Measurements from ENCODE around the gene DTNBP1. TPM values are rescaled to one million over a fixed set of nuclear protein-coding genes. Genes with fewer than 3 reads are reported as not detected.

DTNBP1 gene
- total and polyA plus RNA-seq, 2 experiments from 2014 or later, result 0.32 to 15.8 TPM

- in situ Hi-C loops (cut with MboI), result no loop called here
- peaks cover 88% of the 10 kb centered on the region for H3K79me2 ChIP-seq (ENCODE audit: insufficient read depth)
- 96 to 99% methylated on average over 11 to 13 of the region's 13 CpGs for WGBS, 2 experiments (ENCODE audit: low coverage in 1 of 2, low lambda C conversion rate in 2 of 2, missing lambda C conversion rate in 2 of 2)
- no peak for TF ChIP-seq EZH2phosphoT487 (IDR thresholded peaks at IDR 0.05; ENCODE audit: insufficient read depth, low read depth)
- no peak for TF ChIP-seq EZH2 (IDR thresholded peaks at IDR 0.05; ENCODE audit: insufficient read depth, poor library complexity, severe bottlenecking)
- H2AFZ ChIP-seq, result no peak overlapping the region
- H4K20me1 ChIP-seq (ENCODE audit: insufficient read depth), result peaks cover 4% of the 10 kb centered on the region; the same call in 1 of the 2 replicates
- H3K4me3 ChIP-seq, result no peak overlapping the region
- no peak for DNase-seq
- H3K36me3 ChIP-seq (ENCODE audit: low read depth), result 0 out of 2 replicates have a peak, but pooled peaks cover 4% of the 10 kb centered on the region
- peaks cover 15% of the 10 kb centered on the region for H3F3A ChIP-seq (ENCODE audit: insufficient read depth)
- H3K9me3 ChIP-seq (ENCODE audit: low read depth), result no peaks in the 10 kb centered on the region
- no peak overlapping the region for H3K9ac ChIP-seq
- no peaks in the 10 kb centered on the region for H3K27me3 ChIP-seq (replicated peaks; ENCODE audit: insufficient read depth)
- H3K4me2 ChIP-seq (ENCODE audit: unreplicated experiment), result no peak overlapping the region
- peaks cover 13% of the 10 kb centered on the region for H3K4me1 ChIP-seq (ENCODE audit: insufficient read depth)
- H3K9me2 ChIP-seq (ENCODE audit: insufficient read depth), result no peaks in the 10 kb centered on the region
- no peak overlapping the region for H3K27ac ChIP-seq
These were observed 175.6 kb downstream of the DTNBP1 start for GRCh38 chr6:15487262-15487661.

GRCh38 chr6:15485936-15486335, 176.9 kb downstream of the DTNBP1 start:
- Histone ChIP-seq H3F3A (ENCODE audit: insufficient read depth) (peaks cover 17% of the 10 kb centered on the region), H3K4me2 (ENCODE audit: unreplicated experiment) (no peak overlapping the region), H3K4me1 (ENCODE audit: insufficient read depth) (peaks cover 9% of the 10 kb centered on the region), H4K20me1 (ENCODE audit: insufficient read depth) (peaks cover 4% of the 10 kb centered on the region; the same call in 1 of the 2 replicates), H3K79me2 (ENCODE audit: insufficient read depth) (peaks cover 94% of the 10 kb centered on the region), H3K9ac (no peak overlapping the region), H2AFZ (no peak overlapping the region), H3K9me3 (ENCODE audit: low read depth) (no peaks in the 10 kb centered on the region), H3K36me3 (ENCODE audit: low read depth) (0 out of 2 replicates have a peak, but pooled peaks cover 4% of the 10 kb centered on the region), H3K27me3 (replicated peaks; ENCODE audit: insufficient read depth) (no peaks in the 10 kb centered on the region), H3K4me3 (no peak overlapping the region), H3K9me2 (ENCODE audit: insufficient read depth) (no peaks in the 10 kb centered on the region), H3K27ac (no peak overlapping the region)
- 96 to 100% methylated on average over 2 of the region's 2 CpGs for WGBS, 2 experiments (ENCODE audit: low coverage in 1 of 2, low lambda C conversion rate in 2 of 2, missing lambda C conversion rate in 2 of 2)
- no peak for DNase-seq
- TF ChIP-seq EZH2 (IDR thresholded peaks at IDR 0.05; ENCODE audit: insufficient read depth, poor library complexity, severe bottlenecking) (no peak), EZH2phosphoT487 (IDR thresholded peaks at IDR 0.05; ENCODE audit: insufficient read depth, low read depth) (no peak)
- in situ Hi-C loops (cut with MboI), result no loop called here

- H4K20me1 ChIP-seq (ENCODE audit: insufficient read depth), result peaks cover 4% of the 10 kb centered on the region; the same call in 1 of the 2 replicates
- no peak overlapping the region for H3K4me2 ChIP-seq (ENCODE audit: unreplicated experiment)
- no peak overlapping the region for H3K9ac ChIP-seq
- no peak for DNase-seq
- H3K9me2 ChIP-seq (ENCODE audit: insufficient read depth), result no peaks in the 10 kb centered on the region
- H2AFZ ChIP-seq, result no peak overlapping the region
- 0 out of 2 replicates have a peak, but pooled peaks cover 5% of the 10 kb centered on the region for H3F3A ChIP-seq (ENCODE audit: insufficient read depth)
- H3K79me2 ChIP-seq (ENCODE audit: insufficient read depth), result peaks cover 94% of the 10 kb centered on the region
- H3K27me3 ChIP-seq (replicated peaks; ENCODE audit: insufficient read depth), result no peaks in the 10 kb centered on the region
- H3K4me1 ChIP-seq (ENCODE audit: insufficient read depth), result peaks cover 17% of the 10 kb centered on the region
- H3K36me3 ChIP-seq (ENCODE audit: low read depth), result 0 out of 2 replicates have a peak, but pooled peaks cover 4% of the 10 kb centered on the region
- H3K27ac ChIP-seq, result no peak overlapping the region
- TF ChIP-seq EZH2 (IDR thresholded peaks at IDR 0.05; ENCODE audit: insufficient read depth, poor library complexity, severe bottlenecking) (no peak), EZH2phosphoT487 (IDR thresholded peaks at IDR 0.05; ENCODE audit: insufficient read depth, low read depth) (no peak)
- no peak overlapping the region for H3K4me3 ChIP-seq
- in situ Hi-C loops (cut with MboI), result no loop called here
- no peaks in the 10 kb centered on the region for H3K9me3 ChIP-seq (ENCODE audit: low read depth)
- 56 to 58% methylated on average over 4 of the region's 4 CpGs for WGBS, 2 experiments (ENCODE audit: low coverage in 1 of 2, low lambda C conversion rate in 2 of 2, missing lambda C conversion rate in 2 of 2)
These were observed 178.0 kb downstream of the DTNBP1 start for GRCh38 chr6:15484821-15485220.

GRCh38 chr6:15484140-15484539, 178.7 kb downstream of the DTNBP1 start:
- Histone ChIP-seq H3K36me3 (ENCODE audit: low read depth) (0 out of 2 replicates have a peak, but pooled peaks cover 4% of the 10 kb centered on the region), H3K27ac (no peak overlapping the region), H3K4me1 (ENCODE audit: insufficient read depth) (peaks cover 22% of the 10 kb centered on the region), H3K9me3 (ENCODE audit: low read depth) (no peaks in the 10 kb centered on the region), H3K9me2 (ENCODE audit: insufficient read depth) (no peaks in the 10 kb centered on the region), H3K4me3 (no peak overlapping the region), H3K4me2 (ENCODE audit: unreplicated experiment) (no peak overlapping the region), H3K9ac (no peak overlapping the region), H3K79me2 (ENCODE audit: insufficient read depth) (peaks cover 94% of the 10 kb centered on the region), H2AFZ (no peak overlapping the region), H4K20me1 (ENCODE audit: insufficient read depth) (peaks cover 4% of the 10 kb centered on the region; the same call in 1 of the 2 replicates), H3F3A (ENCODE audit: insufficient read depth) (0 out of 2 replicates have a peak, but pooled peaks cover 4% of the 10 kb centered on the region), H3K27me3 (replicated peaks; ENCODE audit: insufficient read depth) (no peaks in the 10 kb centered on the region)
- DNase-seq, result no peak
- in situ Hi-C loops (cut with MboI), result no loop called here
- WGBS, 2 experiments (ENCODE audit: low coverage in 1 of 2, low lambda C conversion rate in 2 of 2, missing lambda C conversion rate in 2 of 2), result 98 to 100% methylated on average over 3 of the region's 3 CpGs
- TF ChIP-seq EZH2 (IDR thresholded peaks at IDR 0.05; ENCODE audit: insufficient read depth, poor library complexity, severe bottlenecking) (no peak), EZH2phosphoT487 (IDR thresholded peaks at IDR 0.05; ENCODE audit: insufficient read depth, low read depth) (no peak)

All from GM23248 (cell line).